Astrocyte of the spinal cord (primary cell): ENCODE results near the gene AP4S1.
"Not testable (repeated sequence)": the region's sequence is repeated elsewhere in the genome, so short reads cannot be mapped to it uniquely, and the experiment has no call there.

ENCODE experiments used
- DNase-seq: peaks from one replicate; pipeline ENCODE4 v3.0.0; 2011; ENCODE audit warnings: low read depth, low spot score
- H3K4me3 ChIP-seq: 2 replicates; pipeline ENCODE4 v1.5.1; 2011; ENCODE audit warnings: low read depth, mild to moderate bottlenecking, low read length, moderate library complexity
- in situ Hi-C: cut with HindIII; loops from 2 replicates; pipeline ENCODE4 v1.10.0; 2017; ENCODE audit warnings: low sequenced_read_pairs
- TF ChIP-seq, protein P1 (sequence below): IDR thresholded peaks from 2 replicates; pipeline ENCODE4 v1.5.1; 2012; ENCODE audit warnings: low read depth, mild to moderate bottlenecking, low read length, inconsistent platforms

AP4S1 gene

DNA sequence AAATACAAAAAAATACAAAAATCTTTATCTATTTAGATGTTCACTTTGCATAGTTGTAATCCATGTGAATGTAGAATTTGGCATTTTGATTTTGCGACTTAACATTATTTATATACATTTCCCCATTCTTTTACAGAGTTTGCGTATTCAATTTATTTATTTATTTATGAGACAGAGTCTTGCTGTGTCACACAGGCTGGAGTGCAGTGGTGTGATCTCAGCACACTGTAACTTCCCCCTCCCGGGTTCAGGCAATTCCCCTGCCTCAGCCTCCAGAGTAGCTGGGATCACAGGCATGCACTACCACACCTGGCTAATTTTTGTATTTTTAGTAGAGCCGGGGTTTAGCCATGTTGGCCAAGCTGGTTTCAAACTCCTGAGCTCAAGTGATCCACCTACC is 26.1 kb downstream of the AP4S1 start:
- no peak overlapping the region for H3K4me3 ChIP-seq
- in situ Hi-C loops, result no loop called here
- no peak for DNase-seq
- TF ChIP-seq, protein P1, sequence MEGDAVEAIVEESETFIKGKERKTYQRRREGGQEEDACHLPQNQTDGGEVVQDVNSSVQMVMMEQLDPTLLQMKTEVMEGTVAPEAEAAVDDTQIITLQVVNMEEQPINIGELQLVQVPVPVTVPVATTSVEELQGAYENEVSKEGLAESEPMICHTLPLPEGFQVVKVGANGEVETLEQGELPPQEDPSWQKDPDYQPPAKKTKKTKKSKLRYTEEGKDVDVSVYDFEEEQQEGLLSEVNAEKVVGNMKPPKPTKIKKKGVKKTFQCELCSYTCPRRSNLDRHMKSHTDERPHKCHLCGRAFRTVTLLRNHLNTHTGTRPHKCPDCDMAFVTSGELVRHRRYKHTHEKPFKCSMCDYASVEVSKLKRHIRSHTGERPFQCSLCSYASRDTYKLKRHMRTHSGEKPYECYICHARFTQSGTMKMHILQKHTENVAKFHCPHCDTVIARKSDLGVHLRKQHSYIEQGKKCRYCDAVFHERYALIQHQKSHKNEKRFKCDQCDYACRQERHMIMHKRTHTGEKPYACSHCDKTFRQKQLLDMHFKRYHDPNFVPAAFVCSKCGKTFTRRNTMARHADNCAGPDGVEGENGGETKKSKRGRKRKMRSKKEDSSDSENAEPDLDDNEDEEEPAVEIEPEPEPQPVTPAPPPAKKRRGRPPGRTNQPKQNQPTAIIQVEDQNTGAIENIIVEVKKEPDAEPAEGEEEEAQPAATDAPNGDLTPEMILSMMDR, result no peak

DNA sequence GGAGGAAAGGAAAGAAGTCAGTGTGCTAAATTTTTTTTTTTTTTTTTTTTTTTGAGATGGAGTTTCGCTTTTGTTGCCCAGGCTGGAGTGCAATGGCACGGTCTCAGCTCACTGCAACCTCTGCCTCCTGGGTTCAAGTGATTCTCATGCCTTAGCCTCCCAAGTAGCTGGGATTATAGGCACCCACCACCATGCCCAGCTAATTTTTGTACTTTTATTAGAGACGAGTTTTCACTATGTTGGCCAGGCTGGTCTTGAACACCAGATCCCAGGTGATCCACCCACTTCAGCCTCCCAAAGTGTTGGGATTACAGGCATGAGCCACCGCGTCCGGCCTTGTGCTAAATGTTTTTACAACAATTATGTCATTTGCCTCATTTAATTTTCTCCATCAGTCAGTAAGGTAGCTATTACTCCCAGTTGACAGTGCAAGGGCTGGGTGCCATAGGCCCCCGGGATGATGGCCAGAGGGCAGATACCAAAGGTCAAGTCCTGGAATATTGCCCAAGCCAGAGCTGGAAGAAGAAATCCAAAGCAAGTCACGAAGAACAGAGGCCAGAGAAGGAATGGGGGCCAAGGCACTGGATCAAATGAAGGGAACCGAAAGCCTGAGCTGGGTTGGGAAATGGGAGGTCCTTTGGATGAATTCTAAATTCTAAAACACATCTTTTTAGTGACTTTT is 27.6 kb downstream of the AP4S1 start:
- H3K4me3 ChIP-seq, in situ Hi-C loops, DNase-seq: not testable (repeated sequence)

DNA sequence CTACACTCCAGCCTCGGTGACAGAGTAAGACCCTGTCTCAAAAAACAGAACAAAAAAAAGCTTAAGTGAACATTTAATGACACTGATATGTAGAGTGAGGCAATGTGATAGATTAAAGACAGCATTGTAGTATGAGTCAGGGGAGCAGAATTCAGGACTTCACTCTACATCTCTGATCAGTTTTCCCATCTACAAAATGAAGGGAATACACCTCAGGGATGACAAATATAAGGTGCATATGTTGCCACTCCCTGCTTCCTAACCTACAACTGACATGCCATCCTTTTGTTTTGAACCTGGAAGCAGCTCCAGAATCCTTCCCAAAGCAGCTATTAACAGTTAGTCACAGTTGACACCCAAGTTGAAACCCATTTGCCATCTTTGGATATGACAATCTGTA is 31.6 kb downstream of the AP4S1 start:
- no peak overlapping the region for H3K4me3 ChIP-seq
- DNase-seq, result no peak
- in situ Hi-C loops, result no loop called here
- TF ChIP-seq, protein P1, result no peak

DNA sequence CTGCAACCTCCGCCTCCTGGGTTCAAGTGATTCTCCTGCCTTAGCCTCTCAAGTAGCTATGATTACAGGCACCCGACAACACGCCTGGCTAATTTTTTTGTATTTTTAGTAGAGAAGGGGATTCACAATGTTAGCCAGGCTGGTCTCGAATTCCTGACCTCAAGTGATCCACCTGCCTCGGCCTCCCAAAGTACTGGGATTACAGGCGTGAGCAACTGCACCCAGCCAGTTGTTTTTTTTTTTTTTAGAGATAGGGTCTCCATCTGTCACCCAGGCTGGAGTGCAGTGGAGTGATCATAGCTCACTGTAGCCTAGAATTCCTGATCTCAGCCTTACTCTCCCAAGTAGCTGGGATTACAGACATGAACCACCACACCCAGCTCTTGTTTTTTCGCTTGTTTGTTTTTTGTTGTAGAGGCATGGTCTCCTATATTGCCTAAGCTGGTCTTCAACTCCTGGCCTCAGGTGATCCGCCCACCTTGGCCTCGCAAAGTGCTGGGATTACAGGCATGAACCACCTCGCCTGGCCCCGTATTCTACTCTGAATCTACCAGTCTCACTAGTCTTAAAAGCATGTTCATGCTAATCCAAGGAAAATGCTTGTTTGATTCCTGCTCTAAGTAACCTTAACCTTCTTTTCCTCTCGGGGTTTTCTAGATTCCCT is 32.4 kb downstream of the AP4S1 start:
- no peak for DNase-seq
- in situ Hi-C loops, result no loop called here
- TF ChIP-seq, protein P1, result no peak
- no peak overlapping the region for H3K4me3 ChIP-seq

DNA sequence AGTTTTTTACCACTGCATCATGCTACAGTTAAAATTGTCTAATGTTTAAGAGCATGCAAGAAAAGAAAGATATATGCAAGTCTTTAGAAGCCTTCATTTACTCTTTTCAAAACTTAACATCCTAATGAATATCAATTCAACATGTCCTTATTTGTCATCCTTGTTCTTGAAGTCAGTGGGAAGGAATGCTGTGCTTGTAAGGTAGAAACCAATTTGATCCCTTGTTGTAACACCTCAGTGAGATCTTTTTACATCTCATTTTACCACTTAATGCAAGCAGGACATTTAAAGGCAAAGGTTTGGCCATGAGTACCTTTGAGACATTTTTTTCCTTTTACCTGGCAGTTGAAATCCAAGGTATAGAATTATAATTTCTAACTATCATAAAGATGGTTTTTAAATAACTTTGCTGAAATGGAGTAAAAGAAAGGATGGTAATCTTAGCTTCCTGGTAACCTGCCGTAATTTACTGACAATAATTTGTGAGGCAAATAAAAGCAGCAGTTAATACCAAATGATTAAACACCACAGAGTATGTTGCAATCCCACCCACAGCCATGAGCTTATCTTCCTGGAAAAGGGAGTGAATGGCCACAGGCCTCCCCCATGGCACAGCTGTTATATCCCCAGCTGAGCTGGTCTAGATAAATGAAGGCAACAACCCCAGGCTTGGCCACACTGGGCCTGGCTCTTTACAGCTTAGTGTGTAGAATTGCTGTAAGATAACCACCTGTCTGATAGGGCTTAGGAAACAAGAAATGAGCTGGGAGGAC is 33.9 kb downstream of the AP4S1 start:
- TF ChIP-seq, protein P1, result no peak
- H3K4me3 ChIP-seq, result no peak overlapping the region
- DNase-seq, result peak; percentile 73
- in situ Hi-C loops, result no loop called here

DNA sequence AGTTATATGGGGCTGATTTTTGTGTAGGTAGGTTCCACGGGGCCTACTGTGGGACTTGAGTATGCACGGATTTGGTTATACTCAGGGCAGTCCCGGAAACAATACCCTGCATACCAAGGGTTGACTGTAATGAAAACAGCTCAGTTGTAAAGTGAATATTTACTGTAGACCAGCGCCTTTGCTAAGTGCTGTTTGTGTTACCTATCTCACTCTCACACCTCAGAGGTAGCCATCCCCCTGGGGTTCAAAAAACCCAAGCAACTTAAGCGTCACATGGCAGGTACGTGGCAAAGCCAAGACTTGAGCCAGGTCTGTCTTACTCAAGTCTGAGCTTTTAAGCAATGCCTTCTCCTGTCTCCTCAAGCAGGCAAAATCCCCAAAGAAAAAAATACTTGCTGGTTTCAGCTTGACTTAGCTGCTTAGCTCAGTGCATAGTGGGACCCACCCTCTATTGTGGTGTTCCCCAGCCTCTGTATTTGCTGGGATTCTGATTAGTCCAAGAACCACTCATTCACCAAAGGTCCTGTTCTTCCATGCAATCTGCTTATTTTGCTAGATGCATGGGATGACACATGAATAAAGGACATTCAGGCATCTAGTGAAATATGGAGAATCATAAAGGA is 34.9 kb downstream of the AP4S1 start:
- in situ Hi-C loops, result no loop called here
- TF ChIP-seq, protein P1, result no peak
- no peak overlapping the region for H3K4me3 ChIP-seq
- DNase-seq, result no peak

DNA sequence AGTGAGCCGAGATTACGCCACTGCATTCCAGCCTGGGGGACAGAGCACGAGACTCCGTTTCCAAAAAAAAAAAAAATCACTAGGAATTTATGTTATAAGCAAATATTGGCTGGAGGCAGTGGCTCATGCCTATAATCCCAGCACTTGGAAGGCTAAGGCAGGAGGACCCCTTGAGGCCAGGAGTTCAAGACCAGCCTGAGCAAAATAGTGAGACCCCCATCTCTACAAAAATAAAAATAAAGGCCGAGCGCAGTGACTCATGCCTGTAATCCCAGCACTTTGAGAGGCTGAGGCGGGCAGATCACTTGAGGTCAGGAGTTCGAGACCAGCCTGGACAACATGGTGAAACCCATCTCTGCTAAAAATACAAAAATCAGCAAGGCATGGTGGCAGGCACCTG is 37.5 kb downstream of the AP4S1 start:
- in situ Hi-C loops, H3K4me3 ChIP-seq, DNase-seq: not testable (repeated sequence)
